ENCODE data around the gene UNC13A. TPM values are rescaled to one million over a fixed set of nuclear protein-coding genes. Genes with fewer than 3 reads are reported as not detected.

Gene UNC13A
- total and polyA plus RNA-seq, 2 of the 13 experiments (the other 11 are each of a cell fraction or from before 2014, with no cell fraction given) = 0.11 to 0.45 TPM

DNA sequence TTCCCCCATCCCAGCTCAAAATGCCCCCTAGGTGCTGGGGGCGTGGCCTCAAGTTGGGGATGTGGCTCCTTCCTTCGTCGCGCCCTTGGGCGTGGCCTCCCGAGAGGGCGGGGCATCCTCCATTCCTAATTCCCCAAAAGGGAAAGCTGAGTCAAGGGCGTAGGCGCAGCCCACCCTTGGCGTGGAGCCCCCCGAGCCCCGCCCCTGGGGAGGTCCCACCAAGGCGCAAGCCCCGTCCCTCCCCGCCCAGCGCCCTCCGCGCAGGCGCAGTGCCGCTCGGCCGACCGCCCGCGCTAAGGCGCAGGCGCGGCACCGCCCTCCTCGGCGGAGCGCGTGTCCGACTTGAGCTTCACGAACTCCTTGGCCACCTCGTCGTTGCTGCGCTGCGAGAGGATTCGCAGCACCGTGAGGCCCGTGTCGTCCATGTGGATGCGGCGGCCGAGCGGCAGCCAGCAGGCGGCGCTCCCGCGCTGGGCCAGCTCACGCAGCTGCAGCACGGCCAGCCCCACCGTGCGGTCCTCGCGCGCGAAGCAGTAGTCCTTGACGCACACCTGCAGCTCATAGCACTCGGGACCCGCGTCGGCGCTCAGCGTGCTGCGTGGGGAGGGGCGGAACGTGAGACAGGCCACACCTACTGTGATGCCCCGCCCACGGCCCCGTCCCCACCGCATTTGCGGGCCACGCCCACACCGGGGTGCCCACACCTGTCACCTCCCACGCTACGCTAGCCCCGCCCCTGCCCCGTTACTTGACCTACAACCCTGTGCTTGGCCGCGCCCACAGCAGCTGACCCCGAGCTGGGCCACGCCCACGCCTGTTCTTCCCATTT is 82.2 kb downstream of the UNC13A start (continued):
- TF ChIP-seq ELF4 (CRISPR knock-in tag; IDR thresholded peaks at IDR 0.05; ENCODE audit: borderline replicate concordance) (no peak), KLF16 (CRISPR knock-in tag; IDR thresholded peaks at IDR 0.05) (peak; percentile 77 to 95; a peak in 3 of 4 replicates), NCOA1 (CRISPR knock-in tag; IDR thresholded peaks at IDR 0.05) (peak; percentile 96), MBNL3 (CRISPR knock-in tag; conservative IDR thresholded peaks at IDR 0.05) (no peak), MAF1 (CRISPR knock-in tag; IDR thresholded peaks at IDR 0.05; ENCODE audit: borderline replicate concordance) (no peak; the same call in 1 of the 2 replicates), JUND (CRISPR knock-in tag; IDR thresholded peaks at IDR 0.05) (peak; percentile 82), ZNF569 (CRISPR knock-in tag; IDR thresholded peaks at IDR 0.05; ENCODE audit: borderline replicate concordance) (peak; percentile 50; the same call in 1 of the 2 replicates), HNF4A (CRISPR knock-in tag; IDR thresholded peaks at IDR 0.05) (no peak), BORCS8-MEF2B (CRISPR knock-in tag; IDR thresholded peaks at IDR 0.05) (peak; percentile 100), JARID2 (CRISPR knock-in tag; IDR thresholded peaks at IDR 0.05; ENCODE audit: insufficient replicate concordance) (peak; percentile 78), FOXK2 (IDR thresholded peaks at IDR 0.05) (no peak), ZNF253 (CRISPR knock-in tag; IDR thresholded peaks at IDR 0.05; ENCODE audit: borderline replicate concordance) (peak; percentile 96)
- TF ChIP-seq, protein P1, sequence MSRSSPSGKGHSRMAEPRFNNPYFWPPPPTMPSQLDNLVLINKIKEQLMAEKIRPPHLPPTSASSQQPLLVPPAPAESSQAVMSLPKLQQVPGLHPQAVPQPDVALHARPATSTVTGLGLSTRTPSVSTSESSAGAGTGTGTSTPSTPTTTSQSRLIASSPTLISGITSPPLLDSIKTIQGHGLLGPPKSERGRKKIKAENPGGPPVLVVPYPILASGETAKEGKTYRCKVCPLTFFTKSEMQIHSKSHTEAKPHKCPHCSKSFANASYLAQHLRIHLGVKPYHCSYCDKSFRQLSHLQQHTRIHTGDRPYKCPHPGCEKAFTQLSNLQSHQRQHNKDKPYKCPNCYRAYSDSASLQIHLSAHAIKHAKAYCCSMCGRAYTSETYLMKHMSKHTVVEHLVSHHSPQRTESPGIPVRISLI (CRISPR knock-in tag; IDR thresholded peaks at IDR 0.05; ENCODE audit: borderline replicate concordance) = peak; percentile 71; the same call in 1 of the 2 replicates
- TF ChIP-seq, protein P2, sequence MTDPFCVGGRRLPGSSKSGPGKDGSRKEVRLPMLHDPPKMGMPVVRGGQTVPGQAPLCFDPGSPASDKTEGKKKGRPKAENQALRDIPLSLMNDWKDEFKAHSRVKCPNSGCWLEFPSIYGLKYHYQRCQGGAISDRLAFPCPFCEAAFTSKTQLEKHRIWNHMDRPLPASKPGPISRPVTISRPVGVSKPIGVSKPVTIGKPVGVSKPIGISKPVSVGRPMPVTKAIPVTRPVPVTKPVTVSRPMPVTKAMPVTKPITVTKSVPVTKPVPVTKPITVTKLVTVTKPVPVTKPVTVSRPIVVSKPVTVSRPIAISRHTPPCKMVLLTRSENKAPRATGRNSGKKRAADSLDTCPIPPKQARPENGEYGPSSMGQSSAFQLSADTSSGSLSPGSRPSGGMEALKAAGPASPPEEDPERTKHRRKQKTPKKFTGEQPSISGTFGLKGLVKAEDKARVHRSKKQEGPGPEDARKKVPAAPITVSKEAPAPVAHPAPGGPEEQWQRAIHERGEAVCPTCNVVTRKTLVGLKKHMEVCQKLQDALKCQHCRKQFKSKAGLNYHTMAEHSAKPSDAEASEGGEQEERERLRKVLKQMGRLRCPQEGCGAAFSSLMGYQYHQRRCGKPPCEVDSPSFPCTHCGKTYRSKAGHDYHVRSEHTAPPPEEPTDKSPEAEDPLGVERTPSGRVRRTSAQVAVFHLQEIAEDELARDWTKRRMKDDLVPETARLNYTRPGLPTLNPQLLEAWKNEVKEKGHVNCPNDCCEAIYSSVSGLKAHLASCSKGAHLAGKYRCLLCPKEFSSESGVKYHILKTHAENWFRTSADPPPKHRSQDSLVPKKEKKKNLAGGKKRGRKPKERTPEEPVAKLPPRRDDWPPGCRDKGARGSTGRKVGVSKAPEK (CRISPR knock-in tag; IDR thresholded peaks at IDR 0.05; ENCODE audit: borderline replicate concordance) = no peak
- TF ChIP-seq, protein P3, sequence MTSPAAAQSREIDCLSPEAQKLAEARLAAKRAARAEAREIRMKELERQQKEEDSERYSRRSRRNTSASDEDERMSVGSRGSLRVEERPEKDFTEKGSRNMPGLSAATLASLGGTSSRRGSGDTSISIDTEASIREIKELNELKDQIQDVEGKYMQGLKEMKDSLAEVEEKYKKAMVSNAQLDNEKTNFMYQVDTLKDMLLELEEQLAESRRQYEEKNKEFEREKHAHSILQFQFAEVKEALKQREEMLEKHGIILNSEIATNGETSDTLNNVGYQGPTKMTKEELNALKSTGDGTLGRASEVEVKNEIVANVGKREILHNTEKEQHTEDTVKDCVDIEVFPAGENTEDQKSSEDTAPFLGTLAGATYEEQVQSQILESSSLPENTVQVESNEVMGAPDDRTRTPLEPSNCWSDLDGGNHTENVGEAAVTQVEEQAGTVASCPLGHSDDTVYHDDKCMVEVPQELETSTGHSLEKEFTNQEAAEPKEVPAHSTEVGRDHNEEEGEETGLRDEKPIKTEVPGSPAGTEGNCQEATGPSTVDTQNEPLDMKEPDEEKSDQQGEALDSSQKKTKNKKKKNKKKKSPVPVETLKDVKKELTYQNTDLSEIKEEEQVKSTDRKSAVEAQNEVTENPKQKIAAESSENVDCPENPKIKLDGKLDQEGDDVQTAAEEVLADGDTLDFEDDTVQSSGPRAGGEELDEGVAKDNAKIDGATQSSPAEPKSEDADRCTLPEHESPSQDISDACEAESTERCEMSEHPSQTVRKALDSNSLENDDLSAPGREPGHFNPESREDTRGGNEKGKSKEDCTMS (CRISPR knock-in tag; conservative IDR thresholded peaks at IDR 0.05) = 0 out of 2 replicates have a peak, but pooled peaks have one; percentile 45
- TF ChIP-seq, protein P4, sequence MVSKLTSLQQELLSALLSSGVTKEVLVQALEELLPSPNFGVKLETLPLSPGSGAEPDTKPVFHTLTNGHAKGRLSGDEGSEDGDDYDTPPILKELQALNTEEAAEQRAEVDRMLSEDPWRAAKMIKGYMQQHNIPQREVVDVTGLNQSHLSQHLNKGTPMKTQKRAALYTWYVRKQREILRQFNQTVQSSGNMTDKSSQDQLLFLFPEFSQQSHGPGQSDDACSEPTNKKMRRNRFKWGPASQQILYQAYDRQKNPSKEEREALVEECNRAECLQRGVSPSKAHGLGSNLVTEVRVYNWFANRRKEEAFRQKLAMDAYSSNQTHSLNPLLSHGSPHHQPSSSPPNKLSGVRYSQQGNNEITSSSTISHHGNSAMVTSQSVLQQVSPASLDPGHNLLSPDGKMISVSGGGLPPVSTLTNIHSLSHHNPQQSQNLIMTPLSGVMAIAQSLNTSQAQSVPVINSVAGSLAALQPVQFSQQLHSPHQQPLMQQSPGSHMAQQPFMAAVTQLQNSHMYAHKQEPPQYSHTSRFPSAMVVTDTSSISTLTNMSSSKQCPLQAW (CRISPR knock-in tag; IDR thresholded peaks at IDR 0.05) = no peak
- TF ChIP-seq, protein P5, sequence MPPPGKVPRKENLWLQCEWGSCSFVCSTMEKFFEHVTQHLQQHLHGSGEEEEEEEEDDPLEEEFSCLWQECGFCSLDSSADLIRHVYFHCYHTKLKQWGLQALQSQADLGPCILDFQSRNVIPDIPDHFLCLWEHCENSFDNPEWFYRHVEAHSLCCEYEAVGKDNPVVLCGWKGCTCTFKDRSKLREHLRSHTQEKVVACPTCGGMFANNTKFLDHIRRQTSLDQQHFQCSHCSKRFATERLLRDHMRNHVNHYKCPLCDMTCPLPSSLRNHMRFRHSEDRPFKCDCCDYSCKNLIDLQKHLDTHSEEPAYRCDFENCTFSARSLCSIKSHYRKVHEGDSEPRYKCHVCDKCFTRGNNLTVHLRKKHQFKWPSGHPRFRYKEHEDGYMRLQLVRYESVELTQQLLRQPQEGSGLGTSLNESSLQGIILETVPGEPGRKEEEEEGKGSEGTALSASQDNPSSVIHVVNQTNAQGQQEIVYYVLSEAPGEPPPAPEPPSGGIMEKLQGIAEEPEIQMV (CRISPR knock-in tag; IDR thresholded peaks at IDR 0.05; ENCODE audit: low read depth) = peak; percentile 94
- TF ChIP-seq, protein P6, sequence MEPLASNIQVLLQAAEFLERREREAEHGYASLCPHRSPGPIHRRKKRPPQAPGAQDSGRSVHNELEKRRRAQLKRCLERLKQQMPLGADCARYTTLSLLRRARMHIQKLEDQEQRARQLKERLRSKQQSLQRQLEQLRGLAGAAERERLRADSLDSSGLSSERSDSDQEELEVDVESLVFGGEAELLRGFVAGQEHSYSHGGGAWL (CRISPR knock-in tag; IDR thresholded peaks at IDR 0.05) = peak; percentile 100

All from HepG2 (cell line).